ENCODE results near the gene BCAS1. TPM values are rescaled to one million over a fixed set of nuclear protein-coding genes. Genes with fewer than 3 reads are reported as not detected.
"Not testable (repeated sequence)": the region's sequence is repeated elsewhere in the genome, so short reads cannot be mapped to it uniquely, and the experiment has no call there.

The BCAS1 gene
- total and polyA plus RNA-seq, 2 donors = 7.5 to 28.1 TPM

DNA sequence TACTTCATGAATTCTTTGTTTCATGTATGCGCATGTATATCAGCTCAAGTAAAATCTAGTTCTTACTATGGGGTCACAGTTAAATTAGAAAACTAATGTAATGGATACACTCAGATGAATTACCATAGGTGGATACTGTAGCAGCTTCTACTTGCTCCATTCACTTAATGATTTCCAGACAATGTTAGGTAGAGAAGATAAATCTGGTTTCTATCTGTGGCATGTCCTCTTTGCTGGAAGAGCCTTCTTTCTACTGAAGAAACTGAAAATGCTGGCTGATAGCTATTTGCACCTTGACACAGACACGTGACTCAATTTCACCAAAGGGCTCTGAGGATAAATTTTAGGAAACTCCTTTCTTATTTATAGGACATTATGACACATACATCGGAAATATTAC, 49.5 kb downstream of the BCAS1 start:
- Histone ChIP-seq H3K4me1 (ENCODE audit: insufficient read depth) (no peaks in the 10 kb centered on the region), H3K36me3 (ENCODE audit: insufficient read depth) (no peaks in the 10 kb centered on the region), H3K4me3 (ENCODE audit: low read depth, low read length) (no peak overlapping the region), H3K27ac (ENCODE audit: low read depth) (no peak overlapping the region)
- DNase-seq (ENCODE audit: extremely low spot score) = no peak
- 97% methylated on average over 3 of the region's 3 CpGs for WGBS

DNA sequence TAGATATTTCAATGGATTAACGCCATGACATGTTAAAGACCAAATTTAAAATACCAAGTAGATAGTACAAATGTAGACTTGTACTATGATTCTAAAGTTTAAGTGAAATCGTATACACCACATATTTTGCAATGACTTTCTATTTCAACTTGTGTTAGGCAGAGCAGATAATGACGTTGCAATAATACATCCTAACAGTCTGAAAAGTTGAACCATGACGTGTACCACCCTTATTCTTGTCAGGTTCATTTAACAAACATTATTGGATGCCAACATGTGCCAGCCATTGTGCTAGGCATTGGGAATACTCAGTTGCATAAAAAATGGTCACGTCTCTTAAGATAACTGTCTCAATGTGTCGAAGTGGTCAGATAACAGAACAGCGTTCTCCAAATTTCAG, 50.0 kb downstream of the BCAS1 start:
- H3K4me3 ChIP-seq (ENCODE audit: low read depth, low read length) = no peak overlapping the region
- DNase-seq (ENCODE audit: extremely low spot score) = no peak
- no peaks in the 10 kb centered on the region for H3K4me1 ChIP-seq (ENCODE audit: insufficient read depth)
- 90% methylated on average over 7 of the region's 7 CpGs for WGBS
- no peak overlapping the region for H3K27ac ChIP-seq (ENCODE audit: low read depth)
- no peaks in the 10 kb centered on the region for H3K36me3 ChIP-seq (ENCODE audit: insufficient read depth)

GRCh38 chr20:54019585-54019984, 50.8 kb downstream of the BCAS1 start:
- 86% methylated on average over 6 of the region's 6 CpGs for WGBS
- Histone ChIP-seq H3K27ac (ENCODE audit: low read depth) (no peak overlapping the region), H3K4me3 (ENCODE audit: low read depth, low read length) (no peak overlapping the region), H3K4me1 (ENCODE audit: insufficient read depth) (no peaks in the 10 kb centered on the region), H3K36me3 (ENCODE audit: insufficient read depth) (no peaks in the 10 kb centered on the region)
- no peak for DNase-seq (ENCODE audit: extremely low spot score)

GRCh38 chr20:54019127-54019526, 51.3 kb downstream of the BCAS1 start:
- DNase-seq (ENCODE audit: extremely low spot score) = no peak
- no peaks in the 10 kb centered on the region for H3K36me3 ChIP-seq (ENCODE audit: insufficient read depth)
- 94% methylated on average over 4 of the region's 4 CpGs for WGBS
- no peaks in the 10 kb centered on the region for H3K4me1 ChIP-seq (ENCODE audit: insufficient read depth)
- H3K4me3 ChIP-seq (ENCODE audit: low read depth, low read length) = no peak overlapping the region
- H3K27ac ChIP-seq (ENCODE audit: low read depth) = no peak overlapping the region

DNA sequence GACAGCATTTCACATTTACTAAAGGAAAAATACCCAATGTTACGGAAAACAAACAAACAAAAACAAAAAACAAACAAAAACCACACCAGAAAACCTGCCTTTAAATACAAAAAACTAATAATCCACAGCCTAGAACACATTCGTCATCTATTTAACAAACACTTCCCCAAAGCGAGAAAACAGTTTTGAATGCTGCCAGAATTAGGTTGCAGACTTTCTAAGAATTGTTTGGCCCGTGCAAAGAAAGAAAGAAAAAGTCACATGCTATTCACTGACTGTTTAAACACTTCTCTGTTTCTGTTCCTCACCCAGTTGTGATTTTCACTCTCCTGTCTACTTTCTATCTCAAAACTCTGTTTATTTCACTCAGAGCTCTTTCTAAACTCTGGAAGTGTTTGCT, 52.5 kb downstream of the BCAS1 start:
- no peak for DNase-seq (ENCODE audit: extremely low spot score)
- WGBS = 69% methylated on average over 4 of the region's 4 CpGs
- H3K27ac ChIP-seq (ENCODE audit: low read depth) = no peak overlapping the region
- H3K36me3 ChIP-seq (ENCODE audit: insufficient read depth) = no peaks in the 10 kb centered on the region
- H3K4me3 ChIP-seq (ENCODE audit: low read depth, low read length) = no peak overlapping the region
- no peaks in the 10 kb centered on the region for H3K4me1 ChIP-seq (ENCODE audit: insufficient read depth)

DNA sequence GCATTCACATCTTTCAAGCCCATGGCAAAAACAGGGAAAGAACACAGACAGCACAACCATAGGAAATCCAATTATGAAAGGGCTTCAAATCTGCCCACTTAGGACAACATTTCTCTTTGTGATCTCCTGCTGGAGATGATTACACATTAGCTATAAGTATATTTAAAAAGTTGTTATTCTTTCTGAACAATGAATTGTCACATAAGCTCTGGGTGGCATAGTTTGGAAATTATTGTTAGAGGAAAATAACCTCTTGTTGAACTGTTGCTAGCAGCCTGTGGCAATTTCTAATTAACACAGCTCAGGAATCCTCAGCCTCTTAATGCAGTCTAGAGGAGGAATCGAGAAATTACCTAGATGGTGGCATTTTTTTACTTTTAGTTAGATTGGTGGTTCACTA, 54.9 kb downstream of the BCAS1 start:
- WGBS = 95% methylated on average over 1 of the region's 1 CpG
- no peaks in the 10 kb centered on the region for H3K36me3 ChIP-seq (ENCODE audit: insufficient read depth)
- no peak overlapping the region for H3K27ac ChIP-seq (ENCODE audit: low read depth)
- H3K4me1 ChIP-seq (ENCODE audit: insufficient read depth) = no peaks in the 10 kb centered on the region
- DNase-seq (ENCODE audit: extremely low spot score) = no peak
- no peak overlapping the region for H3K4me3 ChIP-seq (ENCODE audit: low read depth, low read length)

DNA sequence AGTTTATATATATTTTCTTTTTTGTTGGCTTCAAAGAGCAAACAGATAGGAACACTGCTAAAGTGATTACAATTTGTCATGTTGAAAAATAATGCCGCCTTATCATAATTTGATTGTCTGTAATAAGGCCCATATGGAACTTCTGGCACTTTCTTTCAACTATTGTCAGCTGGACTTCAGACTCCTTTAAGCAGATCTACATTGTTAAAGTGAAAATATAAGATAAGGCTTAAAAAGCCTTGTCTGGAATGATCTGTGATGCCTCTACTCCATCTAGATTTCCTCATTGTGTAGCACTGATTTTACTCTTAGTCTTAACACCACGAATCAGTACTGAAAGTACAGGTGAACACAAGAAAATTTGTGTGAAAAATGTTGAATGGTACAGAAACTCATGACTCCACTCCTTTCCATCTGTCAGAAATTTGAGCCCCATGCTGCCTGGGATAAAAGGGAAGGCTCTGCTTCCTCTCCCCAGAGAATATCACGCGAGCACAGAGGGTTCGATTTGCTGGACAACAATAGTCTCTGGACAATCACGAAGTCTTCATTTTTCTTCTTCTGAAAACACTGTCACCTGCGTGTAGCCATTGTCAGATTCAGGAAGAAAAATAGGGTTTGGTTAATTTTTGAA, 56.0 kb downstream of the BCAS1 start:
- Histone ChIP-seq H3K4me1 (ENCODE audit: insufficient read depth) (no peaks in the 10 kb centered on the region), H3K4me3 (ENCODE audit: low read depth, low read length) (no peak overlapping the region), H3K27ac (ENCODE audit: low read depth) (no peak overlapping the region), H3K36me3 (ENCODE audit: insufficient read depth) (no peaks in the 10 kb centered on the region)
- DNase-seq (ENCODE audit: extremely low spot score) = no peak
- WGBS = 70% methylated on average over 7 of the region's 7 CpGs

- DNase-seq (ENCODE audit: extremely low spot score) = no peak
- Histone ChIP-seq H3K4me3 (ENCODE audit: low read depth, low read length) (no peak overlapping the region), H3K36me3 (ENCODE audit: insufficient read depth) (no peaks in the 10 kb centered on the region), H3K4me1 (ENCODE audit: insufficient read depth) (no peaks in the 10 kb centered on the region), H3K27ac (ENCODE audit: low read depth) (no peak overlapping the region)
- 77% methylated on average over 4 of the region's 4 CpGs for WGBS
Observed at GRCh38 chr20:54013471-54013870, 56.9 kb downstream of the BCAS1 start.

- 77% methylated on average over 4 of the region's 4 CpGs for WGBS
- DNase-seq (ENCODE audit: extremely low spot score) = no peak
- Histone ChIP-seq H3K4me3 (ENCODE audit: low read depth, low read length) (no peak overlapping the region), H3K36me3 (ENCODE audit: insufficient read depth) (no peaks in the 10 kb centered on the region), H3K4me1 (ENCODE audit: insufficient read depth) (no peaks in the 10 kb centered on the region), H3K27ac (ENCODE audit: low read depth) (no peak overlapping the region)
Observed at GRCh38 chr20:54011346-54011745, 59.0 kb downstream of the BCAS1 start.

GRCh38 chr20:54006216-54006615, 64.2 kb downstream of the BCAS1 start:
- H3K4me1 ChIP-seq (ENCODE audit: insufficient read depth); H3K4me3 ChIP-seq (ENCODE audit: low read depth, low read length); H3K36me3 ChIP-seq (ENCODE audit: insufficient read depth); DNase-seq (ENCODE audit: extremely low spot score); H3K27ac ChIP-seq (ENCODE audit: low read depth): not testable (repeated sequence)
- WGBS = 89% methylated on average over 7 of the region's 7 CpGs

- Histone ChIP-seq H3K4me3 (ENCODE audit: low read depth, low read length) (no peak overlapping the region), H3K27ac (ENCODE audit: low read depth) (no peak overlapping the region), H3K36me3 (ENCODE audit: insufficient read depth) (no peaks in the 10 kb centered on the region), H3K4me1 (ENCODE audit: insufficient read depth) (no peaks in the 10 kb centered on the region)
- DNase-seq (ENCODE audit: extremely low spot score) = no peak
- WGBS = 95% methylated on average over 4 of the region's 4 CpGs
Observed at GRCh38 chr20:54005524-54005923, 64.9 kb downstream of the BCAS1 start.

- no peak for DNase-seq (ENCODE audit: extremely low spot score)
- Histone ChIP-seq H3K4me3 (ENCODE audit: low read depth, low read length) (no peak overlapping the region), H3K27ac (ENCODE audit: low read depth) (no peak overlapping the region), H3K4me1 (ENCODE audit: insufficient read depth) (no peaks in the 10 kb centered on the region), H3K36me3 (ENCODE audit: insufficient read depth) (no peaks in the 10 kb centered on the region)
Observed at GRCh38 chr20:54004445-54004844, 65.9 kb downstream of the BCAS1 start.

DNA sequence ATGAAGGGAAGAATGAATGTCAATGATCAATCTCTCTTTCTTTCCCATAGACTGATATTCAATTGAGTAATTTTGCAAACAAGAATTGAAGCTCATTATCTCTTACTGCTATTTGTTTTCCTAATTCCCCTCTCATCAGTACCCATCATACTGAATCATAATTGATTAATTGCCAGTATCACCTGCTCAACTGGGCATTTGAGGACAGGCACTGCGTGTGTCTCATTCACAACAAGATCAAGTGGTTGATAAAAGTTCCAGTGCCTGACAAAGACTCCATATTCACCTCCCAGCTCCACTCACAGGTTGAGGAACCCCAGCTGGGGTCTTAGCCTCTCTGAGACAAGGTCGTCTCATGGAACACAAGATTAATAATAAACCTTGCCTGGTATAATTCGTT, 67.7 kb downstream of the BCAS1 start:
- DNase-seq (ENCODE audit: extremely low spot score) = no peak
- WGBS = 73% methylated on average over 3 of the region's 3 CpGs
- Histone ChIP-seq H3K36me3 (ENCODE audit: insufficient read depth) (no peaks in the 10 kb centered on the region), H3K4me3 (ENCODE audit: low read depth, low read length) (no peak overlapping the region), H3K27ac (ENCODE audit: low read depth) (no peak overlapping the region), H3K4me1 (ENCODE audit: insufficient read depth) (no peaks in the 10 kb centered on the region)

GRCh38 chr20:54002056-54002575, 68.3 kb downstream of the BCAS1 start:
- DNase-seq (ENCODE audit: extremely low spot score) = no peak
- Histone ChIP-seq H3K4me1 (ENCODE audit: insufficient read depth) (no peaks in the 10 kb centered on the region), H3K4me3 (ENCODE audit: low read depth, low read length) (no peak overlapping the region), H3K36me3 (ENCODE audit: insufficient read depth) (no peaks in the 10 kb centered on the region), H3K27ac (ENCODE audit: low read depth) (no peak overlapping the region)
- 84% methylated on average over 2 of the region's 2 CpGs for WGBS

DNA sequence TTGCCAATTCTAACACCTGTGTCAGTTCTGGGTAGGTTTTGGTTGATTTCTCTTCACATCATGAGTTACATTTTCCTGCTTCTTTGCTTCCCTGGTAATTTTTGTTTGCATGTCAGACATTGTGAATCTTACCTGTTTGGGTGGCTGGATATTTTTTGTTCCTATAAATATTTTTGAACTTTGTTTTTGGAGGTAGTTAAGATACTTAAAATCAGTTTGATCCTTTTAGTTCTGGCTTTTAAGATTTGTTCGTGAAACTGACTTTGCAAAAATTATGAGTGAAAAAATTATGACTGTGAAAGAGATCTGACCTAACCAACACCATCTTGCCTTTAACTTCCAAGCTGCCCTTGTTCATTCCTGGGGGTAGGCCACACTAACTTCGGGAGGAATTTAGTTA, 69.5 kb downstream of the BCAS1 start:
- 84% methylated on average over 2 of the region's 2 CpGs for WGBS
- Histone ChIP-seq H3K27ac (ENCODE audit: low read depth) (no peak overlapping the region), H3K4me3 (ENCODE audit: low read depth, low read length) (no peak overlapping the region), H3K4me1 (ENCODE audit: insufficient read depth) (no peaks in the 10 kb centered on the region), H3K36me3 (ENCODE audit: insufficient read depth) (no peaks in the 10 kb centered on the region)
- DNase-seq (ENCODE audit: extremely low spot score) = no peak
